HUES64 (cell line): Measurements from ENCODE around the gene STX5.
"Not testable (repeated sequence)": the region's sequence is repeated elsewhere in the genome, so short reads cannot be mapped to it uniquely, and the experiment has no call there.

Source experiments
- H3K27ac ChIP-seq: 2 replicates; pipeline ENCODE4 v1.7.0; 2013; ENCODE audit warnings: low read depth, low read length, inconsistent platforms
- H3K27me3 ChIP-seq: 2 replicates; pipeline ENCODE4 v1.6.1; 2013; ENCODE audit warnings: mild to moderate bottlenecking, low read length; ENCODE audit not compliant: insufficient read depth
- H3K36me3 ChIP-seq: 2 replicates; pipeline ENCODE4 v1.6.1; 2013; ENCODE audit warnings: mild to moderate bottlenecking, low read length; ENCODE audit not compliant: insufficient read depth
- H3K4me1 ChIP-seq: 2 replicates; pipeline ENCODE4 v1.6.1; 2013; ENCODE audit warnings: mild to moderate bottlenecking, low read length, moderate library complexity; ENCODE audit not compliant: insufficient read depth
- H3K4me3 ChIP-seq: 2 replicates; pipeline ENCODE4 v1.5.1; 2013; ENCODE audit warnings: mild to moderate bottlenecking, low read length, moderate library complexity
- H3K9ac ChIP-seq: 2 replicates; pipeline ENCODE4 v1.6.1; 2013; ENCODE audit warnings: mild to moderate bottlenecking, low read depth, low read length
- H3K9me3 ChIP-seq: 2 replicates; pipeline ENCODE4 v1.6.1; 2013; ENCODE audit warnings: low read depth, low read length; ENCODE audit not compliant: insufficient read depth
- WGBS: fragments of 150-250, 120-280 bp; methylation state at CpG from one replicate; pipeline ENCODE4 v1.1.7; 2013; ENCODE audit warnings: missing lambda C conversion rate; 5-methylcytosine and 5-hydroxymethylcytosine counted together

Gene STX5

GRCh38 chr11:62841361-62842170, 9.7 kb upstream of the STX5 start:
- peak overlapping the region; percentile 90 for H3K4me3 ChIP-seq
- WGBS: under 1% methylated on average over 33 of the region's 33 CpGs
- H3K9me3 ChIP-seq: 0 out of 2 replicates have a peak, but pooled peaks cover 4% of the 10 kb centered on the region
- H3K9ac ChIP-seq: peak overlapping the region; percentile 94
- no peaks in the 10 kb centered on the region for H3K27me3 ChIP-seq
- H3K36me3 ChIP-seq: peaks cover 13% of the 10 kb centered on the region
- peaks cover 6% of the 10 kb centered on the region; the same call in 1 of the 2 replicates for H3K4me1 ChIP-seq
- H3K27ac ChIP-seq: peak overlapping the region; percentile 97

- Histone ChIP-seq H3K27ac (peak overlapping the region; percentile 96), H3K4me3 (peak overlapping the region; percentile 90), H3K9ac (peak overlapping the region; percentile 94), H3K36me3 (peaks cover 21% of the 10 kb centered on the region)
- H3K4me1 ChIP-seq, H3K27me3 ChIP-seq, H3K9me3 ChIP-seq: not testable (repeated sequence)
- WGBS: 1% methylated on average over 41 of the region's 41 CpGs
Measured at GRCh38 chr11:62840721-62841360, 9.0 kb upstream of the STX5 start.

- Histone ChIP-seq H3K9me3 (no peaks in the 10 kb centered on the region), H3K4me1 (peaks cover 6% of the 10 kb centered on the region; the same call in 1 of the 2 replicates), H3K27ac (peak within 1 kb of the TSS; percentile 96), H3K36me3 (peaks cover 36% of the 10 kb centered on the region), H3K9ac (peak within 1 kb of the TSS; percentile 94), H3K27me3 (no peaks in the 10 kb centered on the region), H3K4me3 (peak within 1 kb of the TSS; percentile 90)
- WGBS: 1% methylated on average over 61 of the region's 62 CpGs
Measured at GRCh38 chr11:62839050-62839945, 7.4 kb upstream of the STX5 start, which contains the start of gene WDR74. Gene WDR74 (minus strand): TSS chr11:62839590. CDS start chr11:62839570, 20 bp downstream.

- H3K4me3 ChIP-seq: no peak overlapping the region
- H3K9ac ChIP-seq: no peak overlapping the region
- peaks cover 11% of the 10 kb centered on the region; the same call in 1 of the 2 replicates for H3K4me1 ChIP-seq
- H3K9me3 ChIP-seq: no peaks in the 10 kb centered on the region
- H3K27ac ChIP-seq: no peak overlapping the region
- H3K36me3 ChIP-seq: peaks cover 51% of the 10 kb centered on the region
- no peaks in the 10 kb centered on the region for H3K27me3 ChIP-seq
- WGBS: 91% methylated on average over 8 of the region's 8 CpGs
Measured at GRCh38 chr11:62835336-62835735, 3.5 kb upstream of the STX5 start.

GRCh38 chr11:62832336-62833234, 734 bp upstream of the STX5 start, which contains the start of gene TEX54:
Gene TEX54 (minus strand): TSS chr11:62832841.
- H3K9me3 ChIP-seq: no peaks in the 10 kb centered on the region
- H3K27me3 ChIP-seq: no peaks in the 10 kb centered on the region
- peak within 1 kb of the TSS; percentile 89 for H3K4me3 ChIP-seq
- 21% methylated on average over 40 of the region's 40 CpGs for WGBS
- H3K9ac ChIP-seq: peak within 1 kb of the TSS; percentile 95
- H3K4me1 ChIP-seq: peaks cover 13% of the 10 kb centered on the region; the same call in 1 of the 2 replicates
- H3K36me3 ChIP-seq: peaks cover 53% of the 10 kb centered on the region
- H3K27ac ChIP-seq: peak within 1 kb of the TSS; percentile 94

GRCh38 chr11:62830904-62831519, 839 bp downstream of the STX5 start:
- peak overlapping the region; percentile 95 for H3K9ac ChIP-seq
- H3K9me3 ChIP-seq: no peaks in the 10 kb centered on the region
- H3K36me3 ChIP-seq: peaks cover 50% of the 10 kb centered on the region
- 2% methylated on average over 32 of the region's 33 CpGs for WGBS
- H3K4me3 ChIP-seq: peak overlapping the region; percentile 89
- peaks cover 13% of the 10 kb centered on the region; the same call in 1 of the 2 replicates for H3K4me1 ChIP-seq
- H3K27me3 ChIP-seq: no peaks in the 10 kb centered on the region
- H3K27ac ChIP-seq: peak overlapping the region; percentile 97

- not testable (repeated sequence) for H3K4me1 ChIP-seq, H3K27ac ChIP-seq, H3K9me3 ChIP-seq, H3K9ac ChIP-seq, H3K4me3 ChIP-seq, H3K27me3 ChIP-seq
- 94% methylated on average over 8 of the region's 8 CpGs for WGBS
- peaks cover 49% of the 10 kb centered on the region for H3K36me3 ChIP-seq
Measured at GRCh38 chr11:62828130-62828529, 3.7 kb downstream of the STX5 start.

GRCh38 chr11:62823677-62824076, 8.2 kb downstream of the STX5 start:
- H3K4me1 ChIP-seq: no peaks in the 10 kb centered on the region
- no peaks in the 10 kb centered on the region for H3K9me3 ChIP-seq
- peaks cover 81% of the 10 kb centered on the region for H3K36me3 ChIP-seq
- no peak overlapping the region for H3K27ac ChIP-seq
- H3K9ac ChIP-seq: no peak overlapping the region
- WGBS: 94% methylated on average over 3 of the region's 3 CpGs
- H3K27me3 ChIP-seq: no peaks in the 10 kb centered on the region
- H3K4me3 ChIP-seq: no peak overlapping the region

- Histone ChIP-seq H3K9ac (no peak overlapping the region), H3K27me3 (no peaks in the 10 kb centered on the region), H3K27ac (no peak overlapping the region), H3K9me3 (no peaks in the 10 kb centered on the region), H3K36me3 (peaks cover 47% of the 10 kb centered on the region), H3K4me3 (no peak overlapping the region), H3K4me1 (no peaks in the 10 kb centered on the region)
- WGBS: 95% methylated on average over 4 of the region's 4 CpGs
Measured at GRCh38 chr11:62817129-62817528, 14.7 kb downstream of the STX5 start.

GRCh38 chr11:62816557-62816956, 15.3 kb downstream of the STX5 start:
- Histone ChIP-seq H3K27ac (no peak overlapping the region), H3K27me3 (no peaks in the 10 kb centered on the region), H3K4me1 (no peaks in the 10 kb centered on the region), H3K9ac (no peak overlapping the region), H3K36me3 (peaks cover 41% of the 10 kb centered on the region), H3K9me3 (no peaks in the 10 kb centered on the region), H3K4me3 (no peak overlapping the region)
- WGBS: 96% methylated on average over 8 of the region's 8 CpGs
